Measurements from ENCODE around the gene SEPTIN7.

SEPTIN7 gene

GRCh38 chr7:35787925-35788324 lies 12.9 kb upstream of the SEPTIN7 start:
- no peak for DNase-seq (ENCODE audit: low read depth, low spot score)

- DNase-seq (ENCODE audit: low read depth, low spot score): no peak
These were observed 8.4 kb upstream of the SEPTIN7 start for GRCh38 chr7:35792472-35792871.

GRCh38 chr7:35792873-35793489 lies 7.9 kb upstream of the SEPTIN7 start:
- no peak for DNase-seq (ENCODE audit: low read depth, low spot score)

GRCh38 chr7:35797311-35797710 lies 3.5 kb upstream of the SEPTIN7 start:
- no peak for DNase-seq (ENCODE audit: low read depth, low spot score)

GRCh38 chr7:35799846-35800717 lies 775 bp upstream of the SEPTIN7 start:
- DNase-seq (ENCODE audit: low read depth, low spot score): peak; percentile 59

GRCh38 chr7:35801392-35802101 lies 690 bp downstream of the SEPTIN7 start:
- peak; percentile 40 for DNase-seq (ENCODE audit: low read depth, low spot score)

GRCh38 chr7:35802102-35802466 lies 1.2 kb downstream of the SEPTIN7 start:
- DNase-seq (ENCODE audit: low read depth, low spot score): no peak

GRCh38 chr7:35802649-35803048 lies 1.8 kb downstream of the SEPTIN7 start:
- no peak for DNase-seq (ENCODE audit: low read depth, low spot score)

- DNase-seq (ENCODE audit: low read depth, low spot score): no peak
These were observed 3.5 kb downstream of the SEPTIN7 start for GRCh38 chr7:35804231-35804970.

GRCh38 chr7:35805876-35806275 lies 5.0 kb downstream of the SEPTIN7 start:
- no peak for DNase-seq (ENCODE audit: low read depth, low spot score)

- DNase-seq (ENCODE audit: low read depth, low spot score): no peak
These were observed 15.7 kb downstream of the SEPTIN7 start for GRCh38 chr7:35816514-35816913.

GRCh38 chr7:35817181-35817580 lies 16.3 kb downstream of the SEPTIN7 start:
- DNase-seq (ENCODE audit: low read depth, low spot score): no peak

GRCh38 chr7:35817930-35818329 lies 17.1 kb downstream of the SEPTIN7 start:
- DNase-seq (ENCODE audit: low read depth, low spot score): no peak

- DNase-seq (ENCODE audit: low read depth, low spot score): no peak
These were observed 17.7 kb downstream of the SEPTIN7 start for GRCh38 chr7:35818513-35818912.

- no peak for DNase-seq (ENCODE audit: low read depth, low spot score)
These were observed 18.5 kb downstream of the SEPTIN7 start for GRCh38 chr7:35819310-35819709.

GRCh38 chr7:35819954-35820703 lies 19.3 kb downstream of the SEPTIN7 start:
- DNase-seq (ENCODE audit: low read depth, low spot score): no peak

GRCh38 chr7:35820858-35821257 lies 20.0 kb downstream of the SEPTIN7 start:
- no peak for DNase-seq (ENCODE audit: low read depth, low spot score)

- DNase-seq (ENCODE audit: low read depth, low spot score): no peak
These were observed 22.6 kb downstream of the SEPTIN7 start for GRCh38 chr7:35823440-35823839.

- no peak for DNase-seq (ENCODE audit: low read depth, low spot score)
These were observed 25.1 kb downstream of the SEPTIN7 start for GRCh38 chr7:35825974-35826373.

GRCh38 chr7:35826751-35827150 lies 25.9 kb downstream of the SEPTIN7 start:
- DNase-seq (ENCODE audit: low read depth, low spot score): no peak

- DNase-seq (ENCODE audit: low read depth, low spot score): no peak
These were observed 28.0 kb downstream of the SEPTIN7 start for GRCh38 chr7:35828817-35829216.

All from activated naive CD8-positive, alpha-beta T cell treated with anti-CD3 and anti-CD28 coated beads, Interleukin-2, amount 50 U/mL, for 16 hours (primary cell).